ENCODE measurements around the gene OPCML.

DNA sequence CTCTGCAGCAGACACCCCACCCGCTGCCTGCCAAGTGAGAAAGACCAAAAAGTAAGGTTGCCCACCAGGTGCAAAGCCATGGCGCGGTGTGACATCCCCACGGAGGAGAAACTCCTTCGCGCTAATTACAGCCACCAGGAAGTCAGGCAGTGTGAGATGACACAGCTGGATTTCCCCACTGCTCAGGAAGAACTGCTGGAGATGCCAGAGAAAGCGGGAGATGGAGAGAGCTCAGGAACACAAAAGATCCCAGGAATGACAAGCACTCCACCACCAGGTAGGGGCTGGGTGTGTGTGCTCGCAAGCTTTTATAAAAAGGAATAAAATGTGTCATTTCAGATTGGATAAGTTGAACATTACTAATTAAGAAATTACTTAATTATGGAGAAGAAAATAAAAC, 292.7 kb downstream of the OPCML start:
- TF ChIP-seq CTCF (IDR thresholded peaks at IDR 0.05; ENCODE audit: low read depth, low read length, missing input control) (no peak), SP1 (IDR thresholded peaks at IDR 0.05) (no peak), FOXA2 (IDR thresholded peaks at IDR 0.05) (no peak), TAF1 (conservative IDR thresholded peaks at IDR 0.05) (no peak), RAD21 (IDR thresholded peaks at IDR 0.05) (no peak), RXRA (IDR thresholded peaks at IDR 0.05) (no peak), HNF4A (conservative IDR thresholded peaks at IDR 0.05) (no peak)
- TF ChIP-seq, protein P1, sequence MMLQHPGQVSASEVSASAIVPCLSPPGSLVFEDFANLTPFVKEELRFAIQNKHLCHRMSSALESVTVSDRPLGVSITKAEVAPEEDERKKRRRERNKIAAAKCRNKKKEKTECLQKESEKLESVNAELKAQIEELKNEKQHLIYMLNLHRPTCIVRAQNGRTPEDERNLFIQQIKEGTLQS (IDR thresholded peaks at IDR 0.05) = no peak
- TF ChIP-seq, protein P2, sequence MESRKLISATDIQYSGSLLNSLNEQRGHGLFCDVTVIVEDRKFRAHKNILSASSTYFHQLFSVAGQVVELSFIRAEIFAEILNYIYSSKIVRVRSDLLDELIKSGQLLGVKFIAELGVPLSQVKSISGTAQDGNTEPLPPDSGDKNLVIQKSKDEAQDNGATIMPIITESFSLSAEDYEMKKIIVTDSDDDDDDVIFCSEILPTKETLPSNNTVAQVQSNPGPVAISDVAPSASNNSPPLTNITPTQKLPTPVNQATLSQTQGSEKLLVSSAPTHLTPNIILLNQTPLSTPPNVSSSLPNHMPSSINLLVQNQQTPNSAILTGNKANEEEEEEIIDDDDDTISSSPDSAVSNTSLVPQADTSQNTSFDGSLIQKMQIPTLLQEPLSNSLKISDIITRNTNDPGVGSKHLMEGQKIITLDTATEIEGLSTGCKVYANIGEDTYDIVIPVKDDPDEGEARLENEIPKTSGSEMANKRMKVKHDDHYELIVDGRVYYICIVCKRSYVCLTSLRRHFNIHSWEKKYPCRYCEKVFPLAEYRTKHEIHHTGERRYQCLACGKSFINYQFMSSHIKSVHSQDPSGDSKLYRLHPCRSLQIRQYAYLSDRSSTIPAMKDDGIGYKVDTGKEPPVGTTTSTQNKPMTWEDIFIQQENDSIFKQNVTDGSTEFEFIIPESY (IDR thresholded peaks at IDR 0.05) = no peak
- TF ChIP-seq, protein P3, sequence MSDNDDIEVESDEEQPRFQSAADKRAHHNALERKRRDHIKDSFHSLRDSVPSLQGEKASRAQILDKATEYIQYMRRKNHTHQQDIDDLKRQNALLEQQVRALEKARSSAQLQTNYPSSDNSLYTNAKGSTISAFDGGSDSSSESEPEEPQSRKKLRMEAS (IDR thresholded peaks at IDR 0.05) = no peak
